ENCODE data around the gene TTC39C.

DNA sequence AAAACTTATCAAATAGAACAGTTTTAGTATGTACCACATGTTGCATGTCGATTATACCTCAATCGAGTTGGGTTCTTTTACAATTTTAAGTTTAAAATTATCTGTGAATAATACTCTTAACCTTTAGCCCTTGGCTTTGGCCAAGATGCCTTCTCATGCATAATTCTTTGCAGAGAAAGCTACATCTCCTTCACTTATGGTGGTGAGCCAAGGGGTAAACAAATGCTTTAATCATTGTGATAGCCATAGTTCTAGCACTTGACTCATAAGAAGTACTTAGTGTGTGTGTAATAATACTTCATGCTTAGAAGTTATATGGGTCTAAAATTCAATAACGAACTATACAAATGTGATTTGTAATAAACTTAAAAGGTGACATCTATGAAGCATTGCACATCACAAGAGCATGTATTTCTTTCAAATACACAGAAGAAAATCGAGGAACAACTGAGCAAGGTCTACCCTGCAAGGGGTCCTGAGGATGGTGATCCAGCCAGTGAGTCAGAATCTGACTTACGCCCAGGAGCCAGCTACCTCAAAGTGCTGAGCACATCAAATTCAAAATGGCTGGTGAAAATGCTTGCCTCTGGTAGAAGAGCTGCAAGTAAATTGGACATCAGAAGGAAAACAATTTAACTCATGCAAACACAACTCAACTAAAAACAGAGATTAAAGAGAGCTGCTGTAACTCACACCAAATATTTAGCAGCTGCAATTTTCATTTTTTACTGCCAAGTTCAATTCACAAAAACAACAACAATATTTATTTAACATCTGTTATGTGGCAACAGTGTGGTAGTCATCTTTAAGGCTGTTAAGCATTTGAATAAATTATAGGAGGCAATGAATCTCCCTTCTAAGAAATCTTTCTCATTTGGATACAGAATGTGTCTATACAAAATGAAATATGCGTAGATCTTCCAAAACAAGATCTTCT lies 23.8 kb upstream of the TTC39C start:
- no peak for TF ChIP-seq POLR2AphosphoS5 (IDR thresholded peaks at IDR 0.05; ENCODE audit: borderline replicate concordance, low read depth, low read length)
- TF ChIP-seq EZH2 (IDR thresholded peaks at IDR 0.05): no peak

All from SK-N-MC (cell line).